Measurements from ENCODE around the gene STARD8. TPM values are rescaled to one million over a fixed set of nuclear protein-coding genes. Genes with fewer than 3 reads are reported as not detected.
"Not testable (repeated sequence)": the region's sequence is repeated elsewhere in the genome, so short reads cannot be mapped to it uniquely, and the experiment has no call there.

STARD8 gene
- total RNA-seq, 1 experiment from 2014 or later: not detected

- no peaks in the 10 kb centered on the region for H3K4me1 ChIP-seq
- no peak for TF ChIP-seq CTCF (IDR thresholded peaks at IDR 0.05; ENCODE audit: insufficient read depth in 1 of 2, low read depth in 1 of 2, low read length in 1 of 2, severe bottlenecking in 1 of 2, unreplicated experiment in 1 of 2)
- Mint-ChIP-seq H3K4me1 (ENCODE audit: low read depth, unreplicated experiment) (no peaks in the 10 kb centered on the region), H3K27me3 (ENCODE audit: insufficient read depth, unreplicated experiment) (peaks cover 5% of the 10 kb centered on the region), H3K27ac (ENCODE audit: unreplicated experiment) (no peak overlapping the region), H3K4me3 (ENCODE audit: unreplicated experiment) (no peak overlapping the region), H3K36me3 (ENCODE audit: insufficient read depth, unreplicated experiment) (no peaks in the 10 kb centered on the region), H3K9me3 (ENCODE audit: unreplicated experiment) (peaks cover 17% of the 10 kb centered on the region)
- no TSS peak for BruUV-seq (replicated peaks)
- no peaks in the 10 kb centered on the region for H3K27me3 ChIP-seq (replicated peaks; ENCODE audit: control insufficient read depth, insufficient read depth, low read length)
- intact Hi-C loops (cut with micrococcal nuclease; ENCODE audit: unreplicated experiment): no loop called here
- H3K9me3 ChIP-seq: no peaks in the 10 kb centered on the region
- DNase-seq: no peak
- POLR2A ChIA-PET: no interaction called here
- CTCF ChIA-PET: no interaction called here
- H3K36me3 ChIP-seq (ENCODE audit: control insufficient read depth, insufficient read depth, low read length): no peaks in the 10 kb centered on the region
- H3K4me3 ChIP-seq (ENCODE audit: low read depth, low read length): no peak overlapping the region
These were observed 3.6 kb downstream of the STARD8 start for GRCh38 chrX:68651110-68651509.

- Mint-ChIP-seq H3K4me3 (ENCODE audit: unreplicated experiment) (no peak overlapping the region), H3K9me3 (ENCODE audit: unreplicated experiment) (peaks cover 17% of the 10 kb centered on the region), H3K36me3 (ENCODE audit: insufficient read depth, unreplicated experiment) (no peaks in the 10 kb centered on the region), H3K4me1 (ENCODE audit: low read depth, unreplicated experiment) (no peaks in the 10 kb centered on the region), H3K27me3 (ENCODE audit: insufficient read depth, unreplicated experiment) (peaks cover 5% of the 10 kb centered on the region), H3K27ac (ENCODE audit: unreplicated experiment) (no peak overlapping the region)
- intact Hi-C loops (cut with micrococcal nuclease; ENCODE audit: unreplicated experiment): no loop called here
- TF ChIP-seq CTCF (IDR thresholded peaks at IDR 0.05; ENCODE audit: insufficient read depth in 1 of 2, low read depth in 1 of 2, low read length in 1 of 2, severe bottlenecking in 1 of 2, unreplicated experiment in 1 of 2): no peak
- no peak for DNase-seq
- no TSS peak for BruUV-seq (replicated peaks)
- Histone ChIP-seq H3K27me3 (replicated peaks; ENCODE audit: control insufficient read depth, insufficient read depth, low read length) (no peaks in the 10 kb centered on the region), H3K4me3 (ENCODE audit: low read depth, low read length) (no peak overlapping the region), H3K9me3 (no peaks in the 10 kb centered on the region), H3K4me1 (no peaks in the 10 kb centered on the region), H3K36me3 (ENCODE audit: control insufficient read depth, insufficient read depth, low read length) (no peaks in the 10 kb centered on the region)
- POLR2A ChIA-PET: no interaction called here
- CTCF ChIA-PET: interaction anchor here (0.7 kb wide), 1 partner anchor 689 kb away, joined by 5 read pairs; no protein-coding TSS in a partner anchor
These were observed 5.1 kb downstream of the STARD8 start for GRCh38 chrX:68652326-68653170.

- peaks cover 17% of the 10 kb centered on the region for H3K9me3 Mint-ChIP-seq (ENCODE audit: unreplicated experiment)
- no peaks in the 10 kb centered on the region for H3K4me1 Mint-ChIP-seq (ENCODE audit: low read depth, unreplicated experiment)
- H3K27me3 Mint-ChIP-seq (ENCODE audit: insufficient read depth, unreplicated experiment): no peaks in the 10 kb centered on the region
- intact Hi-C loops (cut with micrococcal nuclease; ENCODE audit: unreplicated experiment): no loop called here
- H3K36me3 ChIP-seq (ENCODE audit: control insufficient read depth, insufficient read depth, low read length): no peaks in the 10 kb centered on the region
- H3K27me3 ChIP-seq (replicated peaks; ENCODE audit: control insufficient read depth, insufficient read depth, low read length): no peaks in the 10 kb centered on the region
- H3K4me3 ChIP-seq (ENCODE audit: low read depth, low read length): no peak overlapping the region
- H3K27ac Mint-ChIP-seq (ENCODE audit: unreplicated experiment): no peak overlapping the region
- POLR2A ChIA-PET: no interaction called here
- DNase-seq: no peak
- no TSS peak for BruUV-seq (replicated peaks)
- no peaks in the 10 kb centered on the region for H3K36me3 Mint-ChIP-seq (ENCODE audit: insufficient read depth, unreplicated experiment)
- CTCF ChIA-PET: no interaction called here
- TF ChIP-seq CTCF (IDR thresholded peaks at IDR 0.05; ENCODE audit: insufficient read depth in 1 of 2, low read depth in 1 of 2, low read length in 1 of 2, severe bottlenecking in 1 of 2, unreplicated experiment in 1 of 2): no peak
- no peak overlapping the region for H3K4me3 Mint-ChIP-seq (ENCODE audit: unreplicated experiment)
- no peaks in the 10 kb centered on the region for H3K4me1 ChIP-seq
- no peaks in the 10 kb centered on the region for H3K9me3 ChIP-seq
These were observed 7.2 kb downstream of the STARD8 start for GRCh38 chrX:68654693-68655092.

- H3K4me3 ChIP-seq (ENCODE audit: low read depth, low read length); H3K36me3 ChIP-seq (ENCODE audit: control insufficient read depth, insufficient read depth, low read length); H3K4me3 Mint-ChIP-seq (ENCODE audit: unreplicated experiment); H3K4me1 ChIP-seq; H3K27me3 ChIP-seq (replicated peaks; ENCODE audit: control insufficient read depth, insufficient read depth, low read length); BruUV-seq (replicated peaks); DNase-seq; H3K36me3 Mint-ChIP-seq (ENCODE audit: insufficient read depth, unreplicated experiment); H3K9me3 ChIP-seq; CTCF ChIA-PET; H3K27me3 Mint-ChIP-seq (ENCODE audit: insufficient read depth, unreplicated experiment); H3K4me1 Mint-ChIP-seq (ENCODE audit: low read depth, unreplicated experiment); intact Hi-C loops (cut with micrococcal nuclease; ENCODE audit: unreplicated experiment); POLR2A ChIA-PET; H3K27ac Mint-ChIP-seq (ENCODE audit: unreplicated experiment): not testable (repeated sequence)
- peaks cover 17% of the 10 kb centered on the region for H3K9me3 Mint-ChIP-seq (ENCODE audit: unreplicated experiment)
These were observed 9.0 kb downstream of the STARD8 start for GRCh38 chrX:68656473-68656872.

All from Caco-2 (cell line).